HEK293T (cell line): ENCODE data around the gene HAO1.

Experiments used
- FOXA1 ChIP-seq: fragments of 450-650 bp; IDR thresholded peaks from 2 replicates; pipeline ENCODE4 v1.6.1; 2016; ENCODE audit warnings: mild to moderate bottlenecking
- FOXM1 ChIP-seq: fragments of 450-650 bp; IDR thresholded peaks from 2 replicates; pipeline ENCODE4 v1.6.1; 2017; ENCODE audit warnings: mild to moderate bottlenecking, borderline replicate concordance
- HDGF ChIP-seq: fragments of 450-650 bp; IDR thresholded peaks from 2 replicates; pipeline ENCODE4 v1.6.1; 2017; ENCODE audit warnings: antibody characterized with exemption, borderline replicate concordance
- L3MBTL2 ChIP-seq: fragments of 450-650 bp; conservative IDR thresholded peaks from 2 replicates; pipeline ENCODE4 v1.6.1; 2016; ENCODE audit warnings: mild to moderate bottlenecking
- SUZ12 ChIP-seq: fragments of 450-650 bp; IDR thresholded peaks from 2 replicates; pipeline ENCODE4 v1.6.1; 2016; ENCODE audit warnings: mild to moderate bottlenecking
- TARDBP ChIP-seq: fragments of 450-650 bp; IDR thresholded peaks from 2 replicates; pipeline ENCODE4 v1.6.1; 2016

- no peak for TF ChIP-seq HDGF
- TF ChIP-seq SUZ12, result no peak
- TF ChIP-seq FOXA1, result no peak
- no peak for TF ChIP-seq TARDBP
- TF ChIP-seq L3MBTL2, result no peak
- no peak for TF ChIP-seq FOXM1
Measured at GRCh38 chr20:7985916-7986315, 45.7 kb upstream of the HAO1 start.
